GM18517 (cell line): ENCODE data around the gene KCNIP1.

ENCODE experiments used
- ATAC-seq: cut with Tn5 transposase; IDR thresholded peaks from one replicate; pipeline ENCODE4 v1.9.1; 2021; ENCODE audit warnings: mild to moderate bottlenecking, moderate library complexity; ENCODE audit not compliant: unreplicated experiment

The KCNIP1 gene

DNA sequence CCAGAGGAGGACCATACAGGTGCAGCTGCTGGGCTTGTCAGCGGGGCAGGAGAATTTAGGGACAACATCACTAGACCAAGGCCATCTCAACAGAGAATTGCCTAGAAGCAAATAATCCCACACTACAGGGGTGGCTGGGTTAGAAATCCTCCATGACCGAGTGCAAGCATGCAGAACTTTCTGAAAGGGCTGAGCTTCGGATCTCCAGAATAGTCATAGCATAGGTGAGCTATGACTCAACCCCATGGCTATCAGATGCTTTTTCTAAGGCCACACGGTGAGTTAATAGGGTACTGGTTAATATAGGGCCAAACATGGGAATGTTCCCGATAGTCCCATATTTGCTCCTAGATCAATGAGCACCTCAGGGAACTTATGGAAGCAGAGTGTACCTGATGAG is 4.2 kb downstream of the KCNIP1 start:
- ATAC-seq: no peak

DNA sequence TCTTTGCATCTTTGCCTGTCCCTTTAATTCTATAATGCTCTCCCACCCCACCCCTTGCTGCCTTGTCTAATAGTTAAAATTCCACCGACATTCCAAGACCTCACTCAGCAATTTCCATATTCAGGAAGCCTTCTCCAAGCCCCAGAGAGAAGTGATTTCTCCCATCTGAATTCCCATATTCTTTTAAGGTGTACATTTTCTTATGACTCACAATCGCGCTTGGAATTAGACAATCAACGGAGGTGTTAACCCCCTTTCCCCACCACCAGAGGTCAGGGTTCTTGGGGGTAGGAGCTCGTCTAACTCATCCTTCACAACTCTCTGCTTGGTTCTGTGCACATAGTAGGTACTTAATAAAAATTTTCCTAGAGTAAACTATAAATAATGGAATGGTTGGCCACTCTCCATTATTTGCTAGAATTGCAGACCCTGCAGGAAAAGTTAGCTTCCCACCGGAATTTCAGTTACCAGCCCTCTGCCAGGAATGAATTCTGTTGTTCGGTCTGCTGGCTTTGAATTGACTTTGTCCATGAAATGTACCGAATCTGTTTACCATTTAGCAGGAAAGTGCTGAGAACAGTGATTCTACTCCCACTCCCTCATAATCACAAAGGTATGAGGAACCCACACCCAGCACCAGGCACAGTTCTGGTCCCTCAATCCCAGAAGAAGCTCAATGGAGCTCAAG is 5.0 kb downstream of the KCNIP1 start:
- ATAC-seq: no peak

DNA sequence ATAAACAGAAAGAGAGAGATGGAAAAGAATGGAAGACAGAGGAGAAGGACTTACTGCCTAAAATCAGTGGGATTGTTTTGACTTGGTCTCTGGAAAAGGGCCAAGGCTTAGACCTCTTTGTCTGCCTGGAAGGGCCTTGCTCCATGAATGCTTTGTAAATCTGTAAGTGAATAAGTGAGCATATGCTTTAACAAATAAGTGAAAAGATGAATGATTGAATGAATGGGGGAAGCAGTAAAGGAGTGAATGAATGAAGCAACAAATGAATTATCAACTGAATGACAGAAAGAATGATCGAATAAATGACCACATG is 5.5 kb downstream of the KCNIP1 start:
- ATAC-seq: no peak

DNA sequence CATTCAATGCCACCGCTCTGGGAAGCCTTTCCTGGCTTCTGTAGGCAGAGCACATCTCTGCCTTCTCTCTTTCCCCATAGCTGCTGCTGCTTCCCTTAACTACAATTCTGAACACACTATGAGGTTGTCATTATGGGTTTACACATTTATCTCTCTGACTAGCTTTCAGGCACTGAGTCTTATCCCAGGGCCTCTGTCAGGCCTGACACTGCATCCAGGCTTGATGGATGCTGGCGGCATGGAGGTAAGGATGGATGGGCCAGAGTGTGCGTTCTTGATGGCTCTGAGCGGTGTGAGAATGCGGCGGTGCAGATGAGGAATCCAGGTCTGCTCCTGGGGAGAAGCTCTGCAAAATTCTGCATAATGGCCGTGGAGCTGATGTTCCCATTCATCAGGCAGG is 6.3 kb downstream of the KCNIP1 start:
- no peak for ATAC-seq

DNA sequence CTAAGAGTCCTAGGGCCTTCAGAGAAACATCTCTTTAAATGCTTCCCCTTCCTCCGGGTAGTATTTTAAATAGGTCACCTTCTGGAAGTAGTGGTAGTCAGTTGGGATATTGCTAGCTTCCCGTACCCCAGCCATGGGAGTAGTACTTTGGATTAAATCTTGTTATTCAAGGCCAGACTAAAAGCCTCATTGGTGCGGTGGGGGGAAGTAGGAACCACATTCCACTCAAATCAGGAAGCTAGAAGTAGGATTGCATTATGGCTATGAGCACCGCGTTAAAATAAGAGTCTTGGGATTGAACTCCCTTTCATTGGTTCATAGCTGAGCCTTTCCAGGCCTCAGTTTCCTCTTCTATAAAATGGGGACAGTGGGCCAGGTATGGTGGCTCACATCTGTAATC is 6.7 kb downstream of the KCNIP1 start:
- ATAC-seq: no peak

DNA sequence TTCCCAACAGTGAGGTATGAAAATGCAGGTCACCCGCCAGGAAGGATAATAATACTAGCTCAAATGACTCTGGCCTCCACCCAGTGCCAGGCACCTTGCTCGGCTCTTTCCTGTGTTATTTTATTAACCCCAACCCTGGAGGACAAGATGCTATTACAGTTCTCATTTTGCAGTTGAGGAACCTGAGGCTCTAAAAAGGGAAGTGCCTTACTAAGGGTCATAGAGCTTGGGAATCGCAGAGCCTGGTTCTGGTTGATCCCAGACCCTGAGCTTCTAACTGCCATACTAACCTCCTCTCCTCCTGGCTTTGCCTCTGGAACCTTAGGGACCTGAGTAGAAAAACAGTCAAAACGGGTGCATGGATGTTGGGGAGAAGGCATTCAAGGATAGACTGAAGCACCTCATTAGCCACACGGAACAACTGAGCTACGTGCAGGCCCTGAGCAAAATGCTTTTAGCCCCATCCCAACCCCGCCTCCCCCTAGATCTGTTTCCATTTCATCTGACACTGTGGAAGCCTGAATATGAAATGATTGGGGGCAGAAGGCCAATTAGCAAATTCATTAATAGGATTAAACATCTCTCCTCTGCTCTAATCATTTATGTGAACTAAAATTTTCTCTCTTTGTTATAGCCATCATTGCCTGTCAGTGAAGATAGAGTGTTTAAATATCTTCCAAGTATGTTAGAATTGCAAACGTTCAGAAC is 7.9 kb downstream of the KCNIP1 start:
- no peak for ATAC-seq

DNA sequence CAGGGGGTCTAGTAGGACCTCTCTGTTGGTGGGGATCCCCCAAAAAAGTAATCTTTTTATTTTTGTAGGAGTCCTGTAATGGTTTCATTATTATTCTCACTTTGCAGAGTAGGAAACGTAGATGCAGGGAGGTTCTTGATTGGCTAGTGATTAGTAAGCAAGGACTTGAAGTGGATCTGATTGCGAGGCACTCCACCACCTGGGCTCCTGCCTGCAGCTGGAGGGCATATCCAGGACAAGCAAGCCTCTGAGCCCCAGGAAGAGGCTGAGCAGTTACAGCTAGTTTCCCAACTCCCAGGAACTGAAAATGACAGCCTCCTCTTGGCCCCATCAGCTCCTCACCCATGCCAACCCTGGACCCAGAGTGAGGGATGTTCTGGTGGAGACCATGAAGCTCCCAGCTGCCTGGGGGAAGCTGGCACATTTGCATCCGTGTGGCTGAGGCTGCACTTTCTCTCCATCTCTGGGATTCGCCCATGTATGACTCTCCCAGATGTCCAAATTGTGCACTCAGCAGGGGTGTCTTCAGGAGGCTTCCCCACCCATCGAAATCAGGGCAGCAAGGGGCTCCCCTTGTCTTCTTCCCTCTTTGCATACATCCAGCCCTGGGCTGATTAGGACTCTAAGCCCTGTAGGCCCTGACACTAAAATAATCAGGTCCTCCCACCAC is 10.2 kb downstream of the KCNIP1 start:
- ATAC-seq: no peak

DNA sequence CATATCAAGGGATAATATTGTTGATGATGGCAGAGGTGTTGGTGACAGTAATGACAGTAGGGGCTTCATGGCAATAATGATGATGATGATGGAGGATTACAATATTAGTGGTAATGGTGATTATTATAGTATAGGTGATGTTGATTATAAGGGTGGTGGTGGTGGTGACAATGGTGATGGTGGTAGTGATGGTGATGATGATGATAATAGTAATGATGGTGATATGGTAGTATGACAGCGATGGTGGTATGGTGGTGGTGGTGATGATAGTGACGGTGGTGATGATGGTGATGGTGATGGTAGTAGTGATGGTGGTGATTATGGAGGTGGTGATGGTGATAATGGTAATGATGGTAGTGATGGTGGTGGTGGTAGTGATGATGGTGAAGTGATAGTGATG is 13.6 kb downstream of the KCNIP1 start:
- ATAC-seq: no peak

DNA sequence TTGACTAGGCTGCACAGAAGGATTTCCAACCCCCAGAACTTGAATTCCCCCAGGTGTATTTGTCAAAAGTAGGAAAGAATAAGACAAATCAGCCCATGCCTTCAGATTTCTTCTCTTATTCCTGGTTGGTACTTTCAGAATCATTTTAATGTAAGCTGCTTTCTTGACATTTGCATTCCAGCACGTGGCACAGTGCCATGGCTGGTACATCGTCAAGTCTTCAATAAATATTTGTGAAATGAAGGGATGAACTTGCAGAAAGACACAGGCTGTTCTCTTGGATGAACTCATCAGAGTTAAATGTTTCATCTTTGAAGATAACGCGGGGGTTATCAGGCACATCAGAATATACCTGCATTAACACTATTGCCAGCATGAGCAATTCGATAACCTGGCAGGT is 14.5 kb downstream of the KCNIP1 start:
- no peak for ATAC-seq

DNA sequence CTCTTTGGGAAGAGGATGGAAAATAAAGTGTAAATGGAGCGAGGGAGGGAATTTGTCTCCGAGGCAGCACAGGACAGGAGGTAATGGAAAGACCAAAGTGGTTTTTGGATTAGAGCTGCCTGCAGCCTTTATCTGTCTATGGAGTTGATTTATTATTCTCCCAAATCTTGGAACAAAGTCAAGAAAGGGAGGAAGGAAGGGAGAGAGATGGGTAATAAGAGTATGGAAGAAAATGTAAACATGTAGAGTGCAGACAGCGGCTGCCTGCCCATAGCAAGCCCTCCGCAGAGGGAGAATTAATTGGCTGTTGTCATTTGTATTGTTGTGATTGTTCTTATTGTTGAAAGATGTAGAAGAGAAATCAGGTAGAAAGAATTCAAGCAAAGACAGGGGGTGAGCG is 15.7 kb downstream of the KCNIP1 start:
- no peak for ATAC-seq

DNA sequence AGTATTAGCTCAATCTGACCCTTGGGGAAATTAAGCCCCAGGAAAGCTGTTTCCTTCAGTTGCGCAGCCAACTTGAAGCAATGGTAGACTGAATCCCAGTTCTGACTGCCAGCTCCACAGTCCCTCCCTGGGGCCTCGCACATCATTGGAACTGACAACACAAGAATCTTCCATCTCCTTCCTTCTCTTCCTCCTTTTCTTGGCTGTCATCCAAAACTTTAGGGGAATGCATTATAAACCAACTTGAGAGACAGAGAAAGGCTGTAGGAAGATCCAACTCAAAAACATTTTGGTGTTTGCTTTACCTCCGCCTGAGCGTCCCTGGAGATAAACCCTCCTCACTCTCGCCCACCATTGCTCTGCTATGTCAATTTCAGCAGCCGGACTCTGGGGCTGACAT is 16.6 kb downstream of the KCNIP1 start:
- ATAC-seq: no peak

DNA sequence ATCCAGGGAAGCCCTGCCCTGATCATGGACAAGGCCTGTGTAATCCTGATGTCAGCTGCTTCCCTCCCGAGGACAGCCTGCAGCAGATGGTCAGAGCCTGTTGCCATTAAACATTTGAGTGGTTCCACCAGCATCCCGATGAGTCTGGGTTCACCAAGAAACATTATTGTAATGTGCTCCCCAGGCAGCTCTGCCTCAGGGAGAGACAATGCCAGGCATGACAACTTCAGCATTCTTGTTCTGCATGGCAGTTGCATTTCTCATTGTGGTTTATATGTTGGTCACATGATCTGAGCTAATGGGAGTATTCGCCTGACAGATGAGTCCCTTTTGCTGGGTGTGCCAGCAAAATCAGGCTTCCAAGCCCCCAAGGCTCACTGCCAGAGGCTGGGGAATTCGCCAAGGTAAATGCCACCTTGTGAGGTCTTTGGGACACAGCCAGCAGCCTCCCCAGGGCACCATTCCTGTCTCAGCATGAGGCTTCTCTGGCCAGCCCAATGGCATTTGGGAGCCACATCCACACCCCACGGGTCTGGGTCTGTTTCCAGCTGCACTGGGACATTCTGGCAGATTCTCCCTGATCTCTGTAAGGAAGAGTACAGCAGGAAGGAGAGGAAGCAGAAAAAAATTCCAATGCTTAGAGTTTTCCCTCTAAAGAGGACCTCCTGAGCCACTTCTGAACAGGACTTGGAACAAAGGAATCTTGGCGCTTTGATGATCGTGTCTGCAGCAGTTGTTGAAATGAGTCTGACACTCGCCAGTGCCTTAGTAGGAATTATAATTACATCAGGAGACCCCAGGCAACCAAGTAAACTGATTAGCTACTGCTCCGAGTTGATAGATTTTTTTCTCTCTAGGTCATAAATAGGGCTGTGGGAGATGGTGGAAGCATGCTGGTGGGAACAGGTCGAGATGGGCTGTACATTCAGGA is 18.7 kb downstream of the KCNIP1 start:
- ATAC-seq: no peak

DNA sequence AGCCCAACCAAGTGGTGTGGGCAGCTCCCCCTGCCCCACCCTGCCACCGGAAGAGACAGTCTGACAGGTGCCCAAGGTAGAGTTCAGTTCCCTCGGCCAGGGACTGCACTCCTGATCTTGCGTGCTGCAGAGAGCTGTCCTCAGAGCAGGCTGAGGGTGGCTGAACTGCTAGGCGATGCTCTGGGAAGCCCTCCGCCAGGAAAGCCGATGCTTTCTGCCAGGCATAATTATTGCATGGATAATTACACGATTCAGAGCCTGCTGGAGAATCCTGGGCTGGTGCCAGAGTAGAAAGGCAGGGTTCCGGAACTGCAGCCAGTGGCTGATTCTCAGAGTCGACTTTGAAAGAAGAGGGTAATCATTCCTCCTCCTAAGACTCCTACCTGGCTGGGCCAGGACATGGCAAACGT is 19.3 kb downstream of the KCNIP1 start:
- ATAC-seq: no peak

DNA sequence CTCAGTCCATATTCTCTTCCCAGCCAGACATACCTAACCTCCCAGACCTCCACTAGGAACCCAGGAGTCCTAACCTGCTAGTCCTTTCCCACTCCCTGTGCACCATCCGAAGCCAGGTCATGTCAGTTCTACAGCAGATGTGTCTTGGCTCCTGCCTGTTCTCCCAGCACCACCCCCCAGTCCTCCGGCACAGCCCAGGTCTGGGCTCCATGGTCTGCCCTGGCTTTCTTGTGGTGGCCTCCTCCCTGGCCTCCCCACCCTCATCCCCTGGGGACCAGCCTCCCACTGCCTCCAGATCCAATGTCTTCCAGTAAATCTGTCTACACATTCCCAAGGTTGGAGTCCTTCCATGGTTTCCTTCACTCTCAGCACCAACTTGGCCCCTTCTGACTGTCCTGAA is 20.0 kb downstream of the KCNIP1 start:
- no peak for ATAC-seq

DNA sequence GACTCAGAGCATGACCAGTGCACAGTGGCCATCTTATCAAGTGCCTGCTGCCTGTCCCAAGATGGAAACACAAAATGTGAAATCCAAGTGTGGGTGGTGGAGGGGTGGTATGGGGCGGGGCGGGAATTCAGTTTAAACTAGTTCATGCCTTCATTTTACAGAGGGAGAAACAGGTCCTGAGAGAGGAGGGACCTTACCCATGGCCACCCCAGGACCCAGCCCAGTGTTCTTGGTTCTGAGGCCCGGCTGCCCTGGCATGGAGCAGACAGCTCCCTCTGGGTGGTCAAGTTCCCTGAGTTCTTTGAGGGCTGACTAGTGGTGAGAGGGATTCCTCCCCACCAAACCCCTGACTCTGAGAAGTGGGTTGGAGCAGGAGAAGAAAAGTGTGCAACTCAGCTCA is 20.8 kb downstream of the KCNIP1 start:
- ATAC-seq: no peak

DNA sequence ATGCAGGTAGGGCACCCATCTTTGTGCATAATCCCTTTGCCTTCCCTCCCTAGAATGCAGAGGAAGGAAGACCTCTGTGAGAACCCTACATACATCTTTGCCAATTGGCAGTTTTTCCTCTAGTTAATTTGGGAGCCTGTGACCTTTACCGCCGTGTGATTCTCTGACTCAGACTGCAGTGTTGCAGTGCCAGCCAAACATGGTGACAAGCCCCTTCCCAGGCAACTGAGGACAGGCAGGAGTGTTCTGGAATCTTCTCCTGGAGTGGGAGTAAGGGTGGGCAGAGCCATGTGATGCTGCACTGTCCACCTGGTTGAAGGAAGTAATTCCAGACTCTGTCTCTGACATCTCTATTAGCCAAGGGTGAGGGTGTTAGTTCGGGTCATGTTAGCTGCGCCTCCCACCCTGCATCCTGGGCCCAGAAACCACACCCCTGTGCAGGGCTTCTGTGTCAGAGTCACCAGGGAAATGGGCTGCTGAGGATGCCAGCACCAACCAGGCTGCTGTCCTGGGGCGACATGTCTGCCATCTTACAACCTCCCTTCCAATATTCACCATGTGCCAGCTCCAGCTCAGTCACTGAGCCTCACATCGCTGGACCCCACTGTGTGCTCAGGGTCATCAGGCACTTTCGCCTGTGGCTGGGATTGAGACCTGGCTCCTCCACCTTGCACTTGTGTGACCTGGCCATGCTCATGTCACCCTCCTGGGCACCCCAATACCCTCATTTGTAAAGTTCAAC is 21.8 kb downstream of the KCNIP1 start:
- ATAC-seq: no peak

DNA sequence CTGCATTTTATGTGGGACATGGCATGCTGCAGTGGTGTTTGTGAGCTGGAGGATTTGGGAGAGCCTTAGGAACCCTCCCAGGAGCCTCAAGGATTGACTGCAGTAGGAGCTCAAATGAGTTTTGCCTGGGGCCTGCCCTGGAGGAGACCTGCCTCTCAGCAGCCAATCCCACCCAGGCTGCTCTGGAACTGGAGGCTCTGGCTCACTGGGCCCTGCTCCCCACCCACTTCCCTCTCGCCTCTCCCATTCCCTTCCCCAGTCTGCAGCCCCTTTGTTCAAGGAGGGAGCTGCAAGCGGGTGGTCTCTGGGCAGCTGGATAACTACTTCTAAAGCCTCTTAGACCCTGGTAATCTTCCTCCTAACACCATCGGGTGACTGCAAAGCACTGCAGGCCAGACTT is 24.2 kb downstream of the KCNIP1 start:
- no peak for ATAC-seq

DNA sequence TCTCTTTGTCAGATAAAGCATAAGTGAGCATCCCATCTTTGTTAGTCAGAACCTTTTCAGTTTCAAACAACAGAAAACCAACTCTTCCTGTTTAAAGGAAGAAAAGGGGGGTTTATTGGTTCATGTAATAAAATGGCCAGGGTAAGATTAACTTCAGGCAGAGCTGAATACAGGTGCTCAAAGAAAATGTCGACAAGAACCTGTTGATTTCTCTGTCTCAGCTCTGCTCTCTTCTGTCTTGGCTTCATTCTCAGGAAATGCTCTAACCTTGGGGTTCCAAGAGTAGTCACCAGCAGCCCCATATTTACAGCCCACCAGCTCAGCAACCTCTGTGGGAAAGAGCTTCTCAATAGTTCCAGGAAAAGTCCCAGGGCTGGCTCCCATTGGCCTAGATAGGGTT is 25.2 kb downstream of the KCNIP1 start:
- ATAC-seq: no peak

DNA sequence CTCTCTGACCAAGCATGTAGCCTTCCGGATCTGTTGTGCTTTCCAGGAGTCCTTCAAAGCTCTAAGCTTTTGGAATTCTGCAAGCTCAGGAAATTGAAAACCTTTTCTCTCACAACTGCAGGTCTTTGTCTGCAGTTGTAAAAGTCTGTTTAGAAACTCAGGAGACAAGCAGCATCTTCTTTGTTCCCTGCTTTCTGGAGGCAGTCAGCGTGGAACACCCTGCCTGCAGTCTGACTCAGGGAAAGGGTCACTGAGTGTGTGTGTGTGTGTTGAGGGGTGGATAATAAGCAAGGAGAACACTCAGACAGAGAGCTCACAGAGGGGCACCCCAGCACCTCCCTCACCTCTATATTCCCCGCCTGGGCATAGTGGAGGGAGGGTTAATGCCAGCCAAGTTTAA is 29.1 kb downstream of the KCNIP1 start:
- ATAC-seq: no peak

DNA sequence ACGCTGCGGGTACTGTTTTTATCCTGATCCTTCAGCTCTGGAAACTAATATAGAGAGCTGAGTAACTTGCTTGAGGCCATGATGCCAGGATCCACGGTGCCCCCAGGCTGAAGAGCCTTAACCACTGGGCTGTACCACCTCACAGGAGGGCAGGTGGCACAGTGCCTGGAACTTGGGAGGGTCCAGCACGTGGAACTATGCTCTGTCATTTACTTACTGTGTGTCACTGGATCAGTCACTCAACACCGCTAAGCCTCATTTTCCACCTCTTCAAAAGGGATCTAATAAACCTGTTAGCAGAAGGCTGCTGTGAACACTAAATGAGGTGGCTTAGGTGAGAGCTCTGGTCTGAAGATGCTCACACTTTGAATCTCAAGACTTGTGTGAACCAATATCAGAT is 29.6 kb downstream of the KCNIP1 start:
- ATAC-seq: no peak

DNA sequence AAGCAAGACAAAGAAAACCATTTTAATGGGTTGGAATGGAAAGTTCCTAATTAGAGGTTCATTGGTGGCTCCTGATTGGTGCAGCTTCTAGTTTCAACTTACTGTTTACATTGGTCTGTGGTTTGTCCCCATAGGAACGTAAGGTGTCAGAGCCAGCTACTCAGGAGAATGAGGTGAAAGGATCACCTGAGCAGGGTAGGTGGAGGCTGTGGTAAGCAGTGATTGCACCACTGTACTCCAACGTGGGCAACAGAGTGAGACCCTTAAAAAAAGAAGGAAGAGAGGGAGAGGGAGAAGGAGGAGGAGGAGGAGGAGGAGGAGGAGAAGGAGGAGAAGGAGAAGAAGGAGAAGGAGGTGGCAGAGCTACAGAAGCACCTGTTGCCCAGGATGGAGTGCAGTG is 30.4 kb downstream of the KCNIP1 start:
- ATAC-seq: no peak
